Measurements from ENCODE around the gene ZNF335.

Gene ZNF335

DNA sequence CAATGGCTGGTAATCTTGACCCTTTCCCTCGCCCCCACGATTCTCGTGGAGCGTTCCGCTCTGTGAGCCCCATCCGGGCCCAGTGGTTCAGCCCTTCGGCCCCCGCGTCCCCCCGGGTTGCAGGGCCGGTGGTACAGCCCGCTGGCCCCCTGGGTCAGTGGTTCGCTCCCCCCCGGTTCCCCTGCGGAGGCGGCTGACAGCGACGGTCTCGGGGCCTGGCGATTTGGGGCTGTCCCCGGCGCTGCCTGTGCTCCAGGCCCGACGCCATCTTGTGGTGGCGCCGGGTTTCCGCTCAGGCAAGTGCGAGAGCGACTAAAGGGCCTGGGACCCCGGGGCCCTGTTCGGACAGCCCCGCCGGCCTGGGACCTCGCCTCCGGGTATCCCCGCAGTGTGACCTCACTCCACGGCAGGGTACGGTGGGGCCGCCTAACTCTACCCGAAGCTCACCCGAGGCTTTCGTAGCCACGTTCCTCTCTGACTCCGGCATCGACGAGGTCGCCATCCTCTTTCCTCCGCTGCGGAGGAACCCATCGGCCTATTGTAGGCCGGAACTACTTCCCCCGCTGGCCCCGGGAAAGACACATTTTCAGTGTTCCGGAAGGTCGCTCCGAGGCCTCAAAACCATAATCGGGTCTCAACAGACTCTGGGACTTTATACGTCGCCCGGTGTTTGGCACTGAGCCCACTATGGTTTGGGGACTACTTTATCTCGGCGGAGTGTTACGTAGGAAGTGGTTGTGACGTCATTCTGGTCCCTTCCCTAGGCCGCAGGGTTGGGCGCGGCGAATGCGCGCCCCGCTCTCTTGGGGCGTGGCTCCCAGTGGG is at the start of gene ZNF335:
TSS of gene ZNF335 (minus strand) at position 529 of the 825 bp plus-strand sequence. CDS start 793 bp downstream, outside the sequence.
- DNase-seq (ENCODE audit: low spot score): peak; percentile 94

DNA sequence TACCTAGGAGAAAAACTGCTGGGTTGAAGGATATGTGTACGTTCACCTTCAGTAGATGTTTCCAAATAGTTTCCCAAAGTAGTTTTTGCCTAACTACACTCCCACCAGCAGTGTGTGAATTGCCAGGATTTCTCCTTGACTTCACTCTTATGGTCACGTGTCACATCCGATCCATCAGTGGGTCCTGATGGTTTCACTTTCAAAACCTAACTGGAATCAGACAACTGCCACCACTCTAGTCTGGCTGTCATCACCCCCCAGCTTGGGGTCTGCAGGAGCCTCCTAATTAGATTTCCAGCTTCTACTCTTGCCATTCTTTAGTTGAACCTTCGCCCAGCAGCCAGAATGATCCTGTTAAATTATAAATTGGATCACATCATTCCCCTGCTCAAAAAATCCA is 48.6 kb upstream of the ZNF335 start:
- no peak for DNase-seq (ENCODE audit: low spot score)

GRCh38 chr20:46018611-46019010 is 46.6 kb upstream of the ZNF335 start:
- DNase-seq (ENCODE audit: low spot score): no peak

- no peak for DNase-seq (ENCODE audit: low spot score)
Measured at GRCh38 chr20:46018112-46018511, 46.1 kb upstream of the ZNF335 start.

GRCh38 chr20:46017272-46017671 is 45.3 kb upstream of the ZNF335 start:
- no peak for DNase-seq (ENCODE audit: low spot score)

DNA sequence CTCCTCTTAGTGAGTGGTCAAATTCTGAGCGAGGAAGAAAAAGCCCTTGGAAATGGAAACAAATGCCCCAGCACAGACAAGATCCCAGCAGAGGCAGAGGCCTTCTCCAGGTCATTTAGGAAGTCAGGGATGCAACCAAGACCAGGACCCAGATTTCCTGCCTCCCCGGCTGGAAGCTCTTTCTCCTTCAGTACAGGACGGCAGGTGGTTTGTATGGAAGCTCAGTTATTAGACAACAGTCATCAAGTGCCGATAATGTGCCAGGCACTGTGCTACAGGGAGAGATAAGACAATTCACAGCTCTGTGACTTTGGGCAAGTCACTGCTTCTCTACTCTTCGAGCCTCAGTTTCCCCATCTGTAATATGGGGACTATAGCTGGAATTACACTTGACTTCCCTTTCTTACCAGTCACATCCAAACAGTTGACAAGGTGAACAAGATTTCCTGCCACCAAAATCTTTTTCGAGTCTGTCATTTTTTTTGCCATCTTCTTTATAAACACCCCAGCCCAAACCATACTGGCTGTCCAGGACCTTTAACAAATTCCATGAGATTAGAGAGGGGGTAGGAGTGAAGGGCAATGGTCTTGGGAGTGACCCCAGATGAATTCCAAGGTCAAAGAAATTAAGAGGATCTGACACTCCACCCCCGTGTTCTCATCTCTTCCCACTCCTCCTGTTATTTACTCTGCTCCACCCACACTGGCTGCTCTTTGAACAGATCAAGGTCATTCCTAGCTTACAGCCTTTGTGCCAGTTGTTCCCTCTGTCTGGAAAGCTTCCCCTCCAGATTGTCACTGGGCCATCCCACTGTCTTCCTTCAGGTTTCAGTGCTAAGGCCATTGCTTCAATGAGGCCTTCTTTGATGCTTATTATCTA is 42.8 kb upstream of the ZNF335 start:
- DNase-seq (ENCODE audit: low spot score): no peak

DNA sequence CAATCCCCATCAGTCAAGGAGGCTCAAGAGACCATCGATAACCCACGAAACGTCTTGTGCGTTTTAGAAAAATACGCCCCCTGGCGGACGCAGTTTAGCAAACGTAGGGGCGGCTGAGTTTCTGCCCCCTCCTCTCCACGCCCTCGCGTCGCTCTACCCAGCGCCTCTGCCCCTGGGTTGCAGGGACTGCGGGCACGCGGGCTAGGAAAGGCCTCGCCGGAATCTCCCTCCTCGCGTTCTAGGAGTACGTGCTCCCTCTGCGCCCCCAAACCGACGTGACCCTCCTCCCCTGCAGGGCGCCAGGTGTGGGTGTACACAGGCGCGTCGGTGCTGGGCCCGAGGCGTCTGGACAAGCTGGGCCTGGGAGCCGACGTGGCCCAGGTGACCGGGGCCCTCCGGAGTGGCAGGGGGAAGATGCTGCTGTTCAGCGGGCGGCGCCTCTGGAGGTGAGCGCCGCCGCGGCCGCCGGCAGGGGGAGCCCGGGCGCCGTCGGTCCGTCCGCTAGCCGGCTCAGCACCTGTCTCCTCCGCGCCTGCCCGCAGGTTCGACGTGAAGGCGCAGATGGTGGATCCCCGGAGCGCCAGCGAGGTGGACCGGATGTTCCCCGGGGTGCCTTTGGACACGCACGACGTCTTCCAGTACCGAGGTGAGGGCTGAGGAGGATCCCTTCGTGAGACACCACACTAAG is 42.0 kb upstream of the ZNF335 start:
- DNase-seq (ENCODE audit: low spot score): peak; percentile 80

DNA sequence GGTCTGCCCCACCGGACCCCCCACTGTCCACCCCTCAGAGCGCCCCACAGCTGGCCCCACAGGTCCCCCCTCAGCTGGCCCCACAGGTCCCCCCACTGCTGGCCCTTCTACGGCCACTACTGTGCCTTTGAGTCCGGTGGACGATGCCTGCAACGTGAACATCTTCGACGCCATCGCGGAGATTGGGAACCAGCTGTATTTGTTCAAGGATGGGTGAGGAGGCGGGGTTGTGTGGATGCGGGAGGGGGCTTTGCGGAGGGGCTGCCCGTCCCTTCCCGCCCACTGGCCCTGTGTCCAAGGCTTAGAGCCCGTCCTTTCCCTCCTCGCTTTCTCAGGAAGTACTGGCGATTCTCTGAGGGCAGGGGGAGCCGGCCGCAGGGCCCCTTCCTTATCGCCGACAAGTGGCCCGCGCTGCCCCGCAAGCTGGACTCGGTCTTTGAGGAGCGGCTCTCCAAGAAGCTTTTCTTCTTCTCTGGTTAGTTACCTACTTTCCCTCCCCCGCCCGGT is 41.4 kb upstream of the ZNF335 start:
- no peak for DNase-seq (ENCODE audit: low spot score)

DNA sequence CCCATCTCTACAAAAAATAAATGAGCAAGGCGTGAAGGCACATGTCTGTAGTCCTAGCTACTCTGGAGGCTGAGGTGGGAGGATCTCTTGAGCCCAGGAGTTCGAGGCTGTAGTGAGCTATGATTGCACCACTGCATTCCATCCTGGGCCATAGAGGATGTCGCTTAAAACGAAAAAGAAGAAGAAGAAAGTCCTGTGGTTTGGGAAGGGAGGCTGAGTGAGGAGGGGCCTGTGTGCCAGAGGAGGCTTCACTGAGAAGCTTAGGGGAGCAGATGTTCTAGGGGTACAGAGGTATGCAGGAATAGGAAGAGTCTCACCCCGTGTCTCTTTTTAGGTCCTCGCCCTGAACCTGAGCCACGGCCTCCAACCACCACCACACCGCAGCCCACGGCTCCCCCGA is 40.9 kb upstream of the ZNF335 start:
- no peak for DNase-seq (ENCODE audit: low spot score)

DNA sequence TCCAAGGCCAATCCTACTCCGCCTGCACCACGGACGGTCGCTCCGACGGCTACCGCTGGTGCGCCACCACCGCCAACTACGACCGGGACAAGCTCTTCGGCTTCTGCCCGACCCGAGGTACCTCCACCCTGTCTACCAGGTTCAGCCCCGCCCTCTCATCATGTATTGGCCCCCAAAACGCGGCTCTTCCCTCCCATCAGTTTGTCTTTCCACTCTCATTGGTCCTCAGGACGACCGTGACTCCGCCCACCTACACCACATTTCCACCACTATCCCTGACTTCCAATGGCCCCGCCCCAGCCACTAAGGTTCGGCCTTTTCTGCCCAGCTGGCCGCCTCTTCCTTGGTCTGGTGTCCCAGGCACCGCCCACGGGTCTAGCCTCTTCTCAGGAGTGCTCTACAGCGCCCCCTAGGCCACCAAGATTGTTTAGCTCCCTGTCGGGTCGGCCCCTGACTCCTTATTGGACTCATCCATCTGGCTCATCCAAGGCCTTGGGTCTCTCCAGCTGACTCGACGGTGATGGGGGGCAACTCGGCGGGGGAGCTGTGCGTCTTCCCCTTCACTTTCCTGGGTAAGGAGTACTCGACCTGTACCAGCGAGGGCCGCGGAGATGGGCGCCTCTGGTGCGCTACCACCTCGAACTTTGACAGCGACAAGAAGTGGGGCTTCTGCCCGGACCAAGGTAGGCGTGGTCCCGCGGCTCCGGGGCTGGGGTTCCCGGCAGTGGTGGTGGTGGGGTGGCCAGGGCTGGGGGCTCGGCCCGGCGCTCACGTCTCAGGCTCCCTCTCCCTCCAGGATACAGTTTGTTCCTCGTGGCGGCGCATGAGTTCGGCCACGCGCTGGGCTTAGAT is 39.9 kb upstream of the ZNF335 start:
- DNase-seq (ENCODE audit: low spot score): no peak

GRCh38 chr20:46010491-46011391 is 38.7 kb upstream of the ZNF335 start:
- no peak for DNase-seq (ENCODE audit: low spot score)

GRCh38 chr20:46009816-46010215 is 37.8 kb upstream of the ZNF335 start:
- DNase-seq (ENCODE audit: low spot score): no peak

DNA sequence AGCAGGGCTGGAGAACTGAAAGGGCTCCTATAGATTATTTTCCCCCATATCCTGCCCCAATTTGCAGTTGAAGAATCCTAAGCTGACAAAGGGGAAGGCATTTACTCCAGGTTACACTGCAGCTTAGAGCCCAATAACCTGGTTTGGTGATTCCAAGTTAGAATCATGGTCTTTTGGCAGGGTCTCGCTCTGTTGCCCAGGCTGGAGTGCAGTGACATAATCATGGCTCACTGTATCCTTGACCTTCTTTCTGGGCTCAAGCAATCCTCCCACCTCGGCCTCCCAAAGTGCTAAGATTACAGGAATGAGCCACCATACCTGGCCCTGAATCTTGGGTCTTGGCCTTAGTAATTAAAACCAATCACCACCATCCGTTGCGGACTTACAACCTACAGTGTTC is 35.7 kb upstream of the ZNF335 start:
- no peak for DNase-seq (ENCODE audit: low spot score)

- no peak for DNase-seq (ENCODE audit: low spot score)
Measured at GRCh38 chr20:46006964-46007363, 35.0 kb upstream of the ZNF335 start.

DNA sequence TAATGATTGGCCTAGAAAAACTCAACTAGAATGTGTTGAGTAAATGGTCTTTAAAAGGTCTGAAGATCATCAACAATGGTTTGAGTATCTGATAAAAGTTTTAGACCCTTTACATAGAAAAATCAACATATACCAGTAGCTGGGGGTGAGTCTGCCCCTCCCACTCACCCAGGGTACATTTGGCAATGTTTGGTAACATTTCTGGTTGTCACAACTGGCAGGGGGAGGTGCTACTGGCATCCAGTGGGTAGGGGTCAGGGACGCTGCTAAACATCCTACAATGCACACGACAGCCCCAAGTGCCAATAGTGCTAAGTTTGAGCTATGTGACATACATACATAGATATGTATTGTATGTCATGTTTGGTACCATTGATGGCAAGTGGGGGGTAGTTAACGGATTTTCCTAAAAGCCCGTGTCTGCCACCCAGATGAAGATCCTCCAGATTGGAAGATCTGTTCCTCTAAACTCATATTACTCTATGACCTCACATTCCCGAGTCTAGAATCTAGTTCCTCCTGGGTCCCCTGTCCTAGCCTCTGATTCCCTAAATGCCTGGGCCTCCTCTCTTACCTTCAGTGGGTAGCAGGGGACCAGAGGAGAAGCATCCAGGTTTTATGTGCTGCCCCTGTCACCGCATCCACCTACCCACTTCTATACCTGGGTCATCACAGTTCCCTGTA is 34.2 kb upstream of the ZNF335 start:
- DNase-seq (ENCODE audit: low spot score): no peak

DNA sequence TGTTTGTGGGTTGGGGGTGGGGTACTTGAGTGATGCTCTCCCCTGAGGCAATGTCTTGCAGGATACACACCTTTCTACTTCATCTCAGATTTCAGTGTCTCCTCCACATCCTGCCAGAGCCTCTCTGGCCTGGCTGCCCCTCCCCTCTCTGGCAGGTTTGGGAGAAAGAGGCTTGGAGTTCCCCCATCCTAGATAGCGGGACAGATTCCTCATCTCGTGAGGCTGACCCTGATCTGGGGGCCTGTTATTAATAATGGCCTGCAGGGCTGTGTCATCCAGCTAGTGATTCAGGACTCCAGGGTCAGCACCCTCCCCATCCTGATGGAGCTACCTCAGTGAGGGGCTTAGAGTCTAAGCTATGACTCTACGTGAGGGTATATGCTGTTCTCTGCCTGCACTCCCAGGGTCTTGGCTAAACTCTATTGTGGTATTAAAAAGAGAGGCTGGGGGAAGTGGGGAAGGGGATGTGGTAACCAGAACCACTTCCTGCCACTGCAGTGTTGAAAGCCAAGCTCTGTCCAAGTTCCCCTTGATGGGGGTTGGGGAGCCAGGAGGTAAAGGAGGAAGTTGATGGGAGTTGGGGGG is 33.0 kb upstream of the ZNF335 start:
- DNase-seq (ENCODE audit: low spot score): no peak

DNA sequence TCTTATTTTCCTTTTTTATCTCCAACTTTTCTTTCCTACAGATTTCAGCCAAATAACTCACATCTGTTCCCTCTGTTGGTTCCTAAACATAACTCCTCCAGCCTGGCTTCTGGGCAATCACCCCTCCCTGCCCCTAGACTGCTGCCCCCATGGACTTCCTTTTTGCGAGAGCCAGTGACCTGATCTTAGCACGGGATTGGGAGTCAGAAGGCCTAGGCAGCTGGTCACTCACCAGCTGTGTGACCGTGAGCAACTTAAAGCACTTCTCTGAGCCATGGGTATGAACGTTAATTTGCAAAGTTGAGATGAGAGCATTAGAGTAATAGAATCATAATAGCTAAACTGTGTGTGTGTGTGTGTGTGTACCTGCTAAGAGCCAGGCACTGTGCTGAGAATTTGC is 32.2 kb upstream of the ZNF335 start:
- no peak for DNase-seq (ENCODE audit: low spot score)

DNA sequence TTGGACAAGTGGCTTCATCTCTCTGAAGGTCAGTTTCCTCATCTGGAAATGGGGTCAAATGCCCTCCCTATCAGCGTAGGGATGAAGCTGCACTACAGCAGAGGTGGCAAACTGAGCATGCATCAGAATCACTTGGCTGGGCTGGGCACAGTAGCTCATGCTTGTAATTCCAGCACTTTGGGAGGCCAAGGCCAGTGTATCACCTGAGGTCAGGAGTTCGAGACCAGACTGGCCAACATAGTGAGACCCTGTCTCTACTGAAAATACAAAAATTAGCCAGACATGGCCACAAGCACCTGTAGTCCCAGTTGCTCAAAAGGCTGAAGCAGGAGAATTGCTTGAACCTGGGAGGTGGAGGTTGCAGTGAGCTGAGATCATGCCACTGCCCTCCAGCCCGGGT is 30.0 kb upstream of the ZNF335 start:
- no peak for DNase-seq (ENCODE audit: low spot score)

DNA sequence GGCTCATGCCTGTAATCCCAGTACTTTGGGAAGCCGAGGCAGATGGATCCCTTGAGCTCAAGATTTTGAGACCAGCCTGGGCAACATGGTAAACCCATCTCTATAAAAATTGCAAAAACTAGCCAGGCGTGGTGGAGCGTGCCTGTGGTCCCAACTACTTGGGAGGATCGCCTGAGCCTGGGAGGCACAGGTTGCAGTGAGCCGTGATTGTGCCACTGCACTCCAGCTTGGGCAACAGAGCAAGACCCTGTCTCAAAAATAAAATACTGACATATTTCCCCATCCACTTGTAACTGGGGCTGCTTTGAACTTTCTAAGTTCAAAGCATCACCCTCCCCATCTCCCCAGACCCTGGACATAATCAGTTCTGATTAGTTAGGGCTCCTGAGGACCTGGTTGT is 29.5 kb upstream of the ZNF335 start:
- no peak for DNase-seq (ENCODE audit: low spot score)
